SK-N-SH (cell line): Measurements from ENCODE around the gene CYP8B1. TPM values are rescaled to one million over a fixed set of nuclear protein-coding genes. Genes with fewer than 3 reads are reported as not detected.

Source experiments
- CTCF ChIA-PET: fragments of 300-600, 350-600 bp; formaldehyde crosslinking; extraction: SDS; loops from one replicate; lab custom pipeline; 2021; lab: Yijun Ruan, JAX
- POLR2A ChIA-PET: fragments of 350-600 bp; sonication (Branson Sonifier 250); formaldehyde crosslinking; extraction: SDS; loops from one replicate; lab custom pipeline; 2020; ENCODE audit warnings: antibody characterized with exemption, inconsistent platforms; lab: Yijun Ruan, JAX
- DNase-seq: peaks from one replicate; pipeline ENCODE4 v3.0.0; 2012
- H2AFZ ChIP-seq: fragments of 200-600 bp; sonication (generic); 2 replicates; pipeline ENCODE4 v1.8.1; 2016; ENCODE audit warnings: antibody characterized with exemption, mild to moderate bottlenecking, low read depth
- H3F3A ChIP-seq: fragments of 200-600 bp; sonication (generic); replicated peaks from 2 replicates; pipeline ENCODE3; 2016; ENCODE audit warnings: antibody characterized with exemption, mild to moderate bottlenecking; ENCODE audit not compliant: insufficient read depth
- H3K27ac ChIP-seq, 2 experiments: fragments of 200-500 bp in 1 of 2; fragments of 200-600 bp in 1 of 2; sonication (Bioruptor generic) in 1 of 2; sonication (generic), shearing (Covaris generic) in 1 of 2; 2 replicates each; pipeline versions ENCODE4 v1.5.1 to v1.6.1; 2014 to 2016; ENCODE audit warnings: low read depth in 2 of 2, inconsistent platforms in 1 of 2, low read length in 1 of 2, mild to moderate bottlenecking in 1 of 2, mixed read lengths in 1 of 2
- H3K27me3 ChIP-seq: fragments of 200-600 bp; sonication (generic), shearing (Covaris generic); 2 replicates; pipeline ENCODE4 v1.6.1; 2016; ENCODE audit warnings: mixed run types; ENCODE audit not compliant: insufficient read depth
- H3K36me3 ChIP-seq, 2 experiments: fragments of 200-500 bp in 1 of 2; fragments of 200-600 bp in 1 of 2; sonication (Bioruptor generic) in 1 of 2; sonication (generic) in 1 of 2; replicated peaks in 1 of 2; 2 replicates each; pipeline versions ENCODE3 to v1.5.1; 2014 to 2016; ENCODE audit warnings: low read length in 1 of 2, mild to moderate bottlenecking in 1 of 2; ENCODE audit not compliant: insufficient read depth in 2 of 2, control insufficient read depth in 1 of 2
- H3K4me1 ChIP-seq, 2 experiments: fragments of 200-500 bp in 1 of 2; fragments of 200-600 bp in 1 of 2; sonication (Bioruptor generic) in 1 of 2; sonication (generic), shearing (Covaris generic) in 1 of 2; 2 replicates each; pipeline versions ENCODE4 v1.5.1 to v1.6.1; 2014 to 2016; ENCODE audit warnings: low read depth in 1 of 2, low read length in 1 of 2, mixed run types in 1 of 2; ENCODE audit not compliant: insufficient read depth in 2 of 2, control insufficient read depth in 1 of 2
- H3K4me2 ChIP-seq: fragments of 200-600 bp; sonication (generic), shearing (Covaris generic); 2 replicates; pipeline ENCODE4 v1.6.1; 2017; ENCODE audit warnings: mixed run types
- H3K4me3 ChIP-seq, 2 experiments: fragments of 200-500 bp in 1 of 2; fragments of 200-600 bp in 1 of 2; sonication (Bioruptor generic) in 1 of 2; sonication (generic), shearing (Covaris generic) in 1 of 2; 2 replicates each; pipeline versions ENCODE4 v1.5.1 to v1.8.1; 2014 to 2016; ENCODE audit warnings: low read depth in 2 of 2, inconsistent platforms in 1 of 2, low read length in 1 of 2, mild to moderate bottlenecking in 1 of 2, mixed read lengths in 1 of 2, moderate library complexity in 1 of 2
- H3K79me2 ChIP-seq: fragments of 200-600 bp; sonication (generic); 2 replicates; pipeline ENCODE4 v1.8.1; 2017; ENCODE audit warnings: mild to moderate bottlenecking; ENCODE audit not compliant: insufficient read depth
- H3K9ac ChIP-seq: fragments of 200-600 bp; sonication (generic); 2 replicates; pipeline ENCODE4 v1.6.1; 2017; ENCODE audit warnings: mixed run types
- H3K9me2 ChIP-seq: fragments of 200-600 bp; sonication (generic); 2 replicates; pipeline ENCODE4 v1.6.1; 2017; ENCODE audit warnings: mixed run types
- H3K9me3 ChIP-seq: fragments of 200-600 bp; sonication (generic); 2 replicates; pipeline ENCODE4 v1.6.1; 2017; ENCODE audit warnings: mixed run types, mild to moderate bottlenecking, moderate library complexity
- H4K20me1 ChIP-seq: fragments of 200-600 bp; sonication (generic); 2 replicates; pipeline ENCODE4 v1.6.1; 2017; ENCODE audit warnings: mild to moderate bottlenecking, mixed run types; ENCODE audit not compliant: insufficient read depth
- EP300 ChIP-seq, 2 experiments: IDR thresholded peaks; 2 replicates each; pipeline versions ENCODE4 v1.4.0 to v1.6.1; 2012; ENCODE audit warnings: borderline replicate concordance in 1 of 2, low read depth in 1 of 2, low read length in 1 of 2
- EZH2phosphoT487 ChIP-seq: fragments of 200-600 bp; sonication (generic); IDR thresholded peaks from 2 replicates; pipeline ENCODE4 v1.6.1; 2017; ENCODE audit warnings: low read depth, mixed run types, mild to moderate bottlenecking, antibody characterized with exemption, moderate library complexity, borderline replicate concordance
- FOXJ3 ChIP-seq: sonication (generic); formaldehyde crosslinking; IDR thresholded peaks from 2 replicates; pipeline ENCODE4 v1.5.1; 2020; ENCODE audit warnings: mild to moderate bottlenecking, missing genetic modification reagents
- GABPA ChIP-seq: IDR thresholded peaks from 2 replicates; pipeline ENCODE4 v1.4.0; 2012; ENCODE audit warnings: low read depth, mild to moderate bottlenecking
- GATA2 ChIP-seq: sonication (generic); formaldehyde crosslinking; IDR thresholded peaks from 2 replicates; pipeline ENCODE4 v1.5.0; 2020; ENCODE audit warnings: mild to moderate bottlenecking, missing genetic modification reagents
- JUND ChIP-seq: IDR thresholded peaks from 2 replicates; pipeline ENCODE4 v1.4.0; 2012
- NFIC ChIP-seq: IDR thresholded peaks from 2 replicates; pipeline ENCODE4 v1.4.0; 2012; ENCODE audit warnings: borderline replicate concordance
- POLR2AphosphoS5 ChIP-seq: IDR thresholded peaks from 2 replicates; pipeline ENCODE4 v1.6.1; 2012; ENCODE audit warnings: low read depth, low read length
- RFX5 ChIP-seq: IDR thresholded peaks from 2 replicates; pipeline ENCODE4 v1.6.1; 2012; ENCODE audit warnings: mild to moderate bottlenecking, improper control_type of control experiment, low read length
- RXRA ChIP-seq: IDR thresholded peaks from 2 replicates; pipeline ENCODE4 v1.4.0; 2012; ENCODE audit warnings: low read depth, mild to moderate bottlenecking, borderline replicate concordance
- TCF12 ChIP-seq: IDR thresholded peaks from 2 replicates; pipeline ENCODE4 v1.4.0; 2012
- TEAD4 ChIP-seq: IDR thresholded peaks from 2 replicates; pipeline ENCODE4 v1.4.0; 2012; ENCODE audit warnings: mild to moderate bottlenecking, borderline replicate concordance; ENCODE audit not compliant: insufficient read depth
- YY1 ChIP-seq: IDR thresholded peaks from 2 replicates; pipeline ENCODE4 v1.4.0; 2012; ENCODE audit warnings: low read depth, mild to moderate bottlenecking
- WGBS: methylation state at CpG from one replicate; pipeline ENCODE4 v1.1.6; 2017; ENCODE audit warnings: low lambda C conversion rate; 5-methylcytosine and 5-hydroxymethylcytosine counted together
- polyA plus RNA-seq, 3 experiments: library from polyadenylated mRNA; depleted of rRNA; stranded (reverse); fragments of >200 nt; gene quantifications; 2 replicates each; pipeline ENCODE4 v1.2.3, GENCODE V29; 2012
- TF ChIP-seq, protein P1 (sequence below): IDR thresholded peaks from 2 replicates; pipeline ENCODE4; 2012
- TF ChIP-seq, protein P2 (sequence below): IDR thresholded peaks from 2 replicates; pipeline ENCODE4 v1.4.0; 2012; ENCODE audit warnings: low read depth
- TF ChIP-seq, protein P3 (sequence below): fragments of 150-350 bp; IDR thresholded peaks from 2 replicates; pipeline ENCODE4 v1.6.1; 2016; ENCODE audit warnings: mild to moderate bottlenecking, low read depth, low read length

The CYP8B1 gene
- polyA plus RNA-seq, 1 of the 3 experiments (the other 2 are of a cell fraction), result not detected

- no peak overlapping the region for H3K27ac ChIP-seq
- ChIA-PET CTCF (interaction anchor here (1.0 to 3.8 kb wide), 5 partner anchors 10 to 31 kb away, joined by 3 to 21 read pairs (median 11); no protein-coding TSS in a partner anchor), POLR2A (no interaction called here)
- H2AFZ ChIP-seq, result no peak overlapping the region
- H3F3A ChIP-seq, result no peaks in the 10 kb centered on the region
- H3K4me3 ChIP-seq, result no peak overlapping the region
- H3K9ac ChIP-seq, result no peak overlapping the region
- H3K4me2 ChIP-seq, result no peak overlapping the region
- no peaks in the 10 kb centered on the region for H3K9me2 ChIP-seq
- WGBS, result 68% methylated on average over 3 of the region's 3 CpGs
- H4K20me1 ChIP-seq, result no peaks in the 10 kb centered on the region
- peaks cover 8% of the 10 kb centered on the region; the same call in 1 of the 2 replicates for H3K27me3 ChIP-seq
- H3K9me3 ChIP-seq, result no peaks in the 10 kb centered on the region
- no peak for DNase-seq
- TF ChIP-seq, protein P1, sequence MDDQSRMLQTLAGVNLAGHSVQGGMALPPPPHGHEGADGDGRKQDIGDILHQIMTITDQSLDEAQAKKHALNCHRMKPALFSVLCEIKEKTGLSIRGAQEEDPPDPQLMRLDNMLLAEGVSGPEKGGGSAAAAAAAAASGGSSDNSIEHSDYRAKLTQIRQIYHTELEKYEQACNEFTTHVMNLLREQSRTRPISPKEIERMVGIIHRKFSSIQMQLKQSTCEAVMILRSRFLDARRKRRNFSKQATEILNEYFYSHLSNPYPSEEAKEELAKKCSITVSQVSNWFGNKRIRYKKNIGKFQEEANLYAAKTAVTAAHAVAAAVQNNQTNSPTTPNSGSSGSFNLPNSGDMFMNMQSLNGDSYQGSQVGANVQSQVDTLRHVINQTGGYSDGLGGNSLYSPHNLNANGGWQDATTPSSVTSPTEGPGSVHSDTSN, result no peak
- TF ChIP-seq RXRA (no peak), POLR2AphosphoS5 (no peak), TCF12 (no peak), RFX5 (no peak), EZH2phosphoT487 (no peak), JUND (no peak), GABPA (no peak), FOXJ3 (CRISPR knock-in tag) (no peak), NFIC (no peak)
- TF ChIP-seq, protein P2, sequence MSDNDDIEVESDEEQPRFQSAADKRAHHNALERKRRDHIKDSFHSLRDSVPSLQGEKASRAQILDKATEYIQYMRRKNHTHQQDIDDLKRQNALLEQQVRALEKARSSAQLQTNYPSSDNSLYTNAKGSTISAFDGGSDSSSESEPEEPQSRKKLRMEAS, result no peak
- TF ChIP-seq, protein P3, sequence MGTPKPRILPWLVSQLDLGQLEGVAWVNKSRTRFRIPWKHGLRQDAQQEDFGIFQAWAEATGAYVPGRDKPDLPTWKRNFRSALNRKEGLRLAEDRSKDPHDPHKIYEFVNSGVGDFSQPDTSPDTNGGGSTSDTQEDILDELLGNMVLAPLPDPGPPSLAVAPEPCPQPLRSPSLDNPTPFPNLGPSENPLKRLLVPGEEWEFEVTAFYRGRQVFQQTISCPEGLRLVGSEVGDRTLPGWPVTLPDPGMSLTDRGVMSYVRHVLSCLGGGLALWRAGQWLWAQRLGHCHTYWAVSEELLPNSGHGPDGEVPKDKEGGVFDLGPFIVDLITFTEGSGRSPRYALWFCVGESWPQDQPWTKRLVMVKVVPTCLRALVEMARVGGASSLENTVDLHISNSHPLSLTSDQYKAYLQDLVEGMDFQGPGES, result no peak
- no peaks in the 10 kb centered on the region for H3K36me3 ChIP-seq
- H3K4me1 ChIP-seq, result peaks cover 0 to 32% of the 10 kb centered on the region in 2 experiments; a peak in 1 of 4 replicates
- no peaks in the 10 kb centered on the region for H3K79me2 ChIP-seq
These were observed 25.4 kb downstream of the CYP8B1 start for GRCh38 chr3:42850263-42850662.

- TF ChIP-seq JUND (no peak), EP300 (IDR thresholded peaks at IDR 0.05; ENCODE audit: borderline replicate concordance in 1 of 2, low read depth in 1 of 2, low read length in 1 of 2) (no peak), TEAD4 (no peak), YY1 (no peak), GATA2 (CRISPR knock-in tag) (no peak), TCF12 (no peak), RXRA (no peak), RFX5 (no peak), EZH2phosphoT487 (no peak), FOXJ3 (CRISPR knock-in tag) (no peak)
- TF ChIP-seq, protein P1, result no peak
- TF ChIP-seq, protein P2, result no peak
- H3K36me3 ChIP-seq, result no peaks in the 10 kb centered on the region
These were observed 26.7 kb downstream of the CYP8B1 start for GRCh38 chr3:42849017-42849416.

More at GRCh38 chr3:42849017-42849416, 26.7 kb downstream of the CYP8B1 start:
- Histone ChIP-seq H3K9ac (no peak overlapping the region), H4K20me1 (no peaks in the 10 kb centered on the region), H3K9me3 (no peaks in the 10 kb centered on the region), H3K79me2 (no peaks in the 10 kb centered on the region), H3K27ac (no peak overlapping the region), H3K4me3 (no peak overlapping the region), H3K4me2 (no peak overlapping the region), H3K27me3 (peaks cover 4% of the 10 kb centered on the region; the same call in 1 of the 2 replicates), H3F3A (no peaks in the 10 kb centered on the region), H2AFZ (no peak overlapping the region), H3K4me1 (peaks cover 0 to 32% of the 10 kb centered on the region in 2 experiments; a peak in 1 of 4 replicates), H3K9me2 (no peaks in the 10 kb centered on the region)
- ChIA-PET CTCF (interaction anchor here (0.6 to 3.3 kb wide), 3 partner anchors 9 to 612 kb away, joined by 3 to 11 read pairs (median 4); no protein-coding TSS in a partner anchor), POLR2A (no interaction called here)
- no peak for DNase-seq
- WGBS, result 69% methylated on average over 7 of the region's 7 CpGs
